ENCODE data around the gene SLIT1.

The SLIT1 gene

DNA sequence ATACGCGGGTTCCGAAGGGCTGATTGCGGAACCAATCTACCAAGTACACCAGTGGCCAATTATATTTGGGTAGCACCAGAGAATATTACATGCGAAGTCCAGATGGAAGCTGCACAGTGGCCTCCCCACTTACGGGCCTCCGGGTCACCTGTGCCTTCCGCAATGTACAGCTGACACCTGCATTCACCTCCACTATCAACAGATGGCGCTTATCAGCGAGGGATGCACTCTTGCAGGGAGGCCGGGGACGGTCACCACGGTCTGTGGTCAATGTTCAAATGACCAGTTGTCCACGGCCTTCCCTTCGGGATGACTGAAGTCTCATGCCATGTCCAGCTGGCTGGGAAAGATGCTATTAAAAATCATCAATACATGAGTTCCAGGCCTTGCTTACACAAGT lies 47.6 kb downstream of the SLIT1 start:
- no peak for DNase-seq

DNA sequence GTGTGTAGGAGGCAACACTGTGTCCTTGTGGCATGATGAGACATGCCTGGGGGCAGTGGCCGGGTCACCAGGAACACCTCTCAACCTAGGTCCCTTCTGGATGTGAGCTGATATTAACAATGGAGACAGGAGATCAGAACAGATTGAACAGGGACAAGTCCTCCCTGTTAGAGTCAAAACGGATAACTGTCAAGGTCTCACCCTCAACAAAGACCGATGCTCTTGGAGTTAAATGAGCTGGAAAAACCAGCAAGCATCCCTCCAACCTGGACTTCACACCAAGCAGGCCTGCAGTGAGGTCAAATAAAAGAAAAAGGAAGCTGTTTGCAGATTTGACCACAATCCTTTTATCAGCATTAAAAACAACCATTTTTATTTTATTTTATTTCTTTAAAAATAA lies 49.0 kb downstream of the SLIT1 start:
- DNase-seq: no peak

DNA sequence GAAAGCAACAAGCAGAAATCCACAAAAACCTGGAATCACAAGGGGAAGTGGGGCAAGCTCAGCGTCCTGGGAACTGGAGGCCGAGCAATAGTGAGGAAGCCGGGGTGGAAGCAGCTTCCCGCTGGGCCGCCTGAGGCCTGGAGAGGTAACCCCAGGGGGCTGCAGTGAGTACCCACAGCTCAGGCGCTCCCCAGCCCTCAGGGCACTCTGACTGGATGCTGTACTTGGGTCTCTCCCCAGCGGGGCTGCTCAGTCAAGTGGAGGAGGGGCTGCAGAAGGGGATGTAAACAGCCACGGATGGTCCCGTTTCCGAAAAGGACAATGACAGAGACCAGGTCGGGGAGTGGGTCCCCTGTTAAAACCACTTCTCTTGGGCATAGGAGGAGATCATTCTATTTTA lies 50.3 kb downstream of the SLIT1 start:
- no peak for DNase-seq

DNA sequence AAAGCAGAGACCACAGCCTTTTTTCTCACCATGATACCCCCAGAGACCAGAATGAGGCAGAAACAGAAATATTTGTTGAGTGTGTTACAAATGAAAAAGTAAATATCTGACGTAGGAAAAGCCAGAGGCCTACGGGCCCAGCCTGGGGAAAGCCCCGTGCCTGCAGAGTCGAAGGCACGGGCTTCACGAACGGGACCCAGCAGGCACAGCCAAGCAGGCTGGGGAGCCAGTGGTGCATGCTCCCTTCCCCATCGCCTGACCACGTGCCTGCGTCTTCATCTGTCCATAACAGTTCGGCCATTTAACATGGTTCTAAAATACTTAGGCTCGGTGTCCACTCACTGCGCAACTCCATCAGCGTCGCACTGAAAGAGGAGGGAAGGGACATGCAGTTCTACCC lies 50.8 kb downstream of the SLIT1 start:
- DNase-seq: no peak

DNA sequence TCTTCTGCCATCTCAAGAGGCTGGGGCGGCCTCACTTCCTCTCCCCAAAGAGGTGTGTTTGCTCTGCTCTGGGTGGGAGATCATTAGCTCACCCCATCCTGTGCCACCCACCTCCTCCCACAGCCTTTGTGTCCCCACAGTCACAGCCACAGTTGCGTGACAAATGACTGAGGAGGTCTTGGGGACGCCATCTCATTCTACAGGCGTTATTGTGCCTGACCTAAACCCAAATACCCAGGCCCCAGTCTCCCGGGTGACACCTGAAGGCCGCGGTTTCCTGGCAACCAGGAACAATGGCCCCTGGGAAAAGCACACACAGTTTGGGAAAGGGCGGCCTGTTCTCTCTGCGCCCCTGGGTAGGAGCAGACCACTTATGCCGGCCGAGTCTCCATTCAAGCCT lies 51.6 kb downstream of the SLIT1 start:
- DNase-seq: no peak

DNA sequence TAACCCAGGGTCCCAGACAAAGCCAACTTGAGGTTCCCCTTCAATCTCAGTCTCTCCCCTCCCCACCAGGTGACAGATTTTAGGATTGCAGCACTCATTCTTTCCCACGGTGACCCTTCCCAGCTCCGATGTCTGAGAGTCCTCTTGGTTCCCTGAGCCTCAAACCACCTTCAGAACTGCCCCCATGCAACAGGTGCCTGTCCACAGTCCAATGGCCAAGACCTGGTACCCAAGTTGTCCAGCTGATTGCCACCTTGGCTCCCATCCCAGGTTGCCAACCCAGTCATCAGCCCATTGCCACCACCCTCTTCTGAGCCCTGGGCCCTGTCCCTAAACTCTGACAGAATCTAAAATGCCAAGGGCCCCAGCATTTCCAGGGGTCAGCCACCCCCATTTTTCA lies 53.5 kb downstream of the SLIT1 start:
- DNase-seq: no peak

DNA sequence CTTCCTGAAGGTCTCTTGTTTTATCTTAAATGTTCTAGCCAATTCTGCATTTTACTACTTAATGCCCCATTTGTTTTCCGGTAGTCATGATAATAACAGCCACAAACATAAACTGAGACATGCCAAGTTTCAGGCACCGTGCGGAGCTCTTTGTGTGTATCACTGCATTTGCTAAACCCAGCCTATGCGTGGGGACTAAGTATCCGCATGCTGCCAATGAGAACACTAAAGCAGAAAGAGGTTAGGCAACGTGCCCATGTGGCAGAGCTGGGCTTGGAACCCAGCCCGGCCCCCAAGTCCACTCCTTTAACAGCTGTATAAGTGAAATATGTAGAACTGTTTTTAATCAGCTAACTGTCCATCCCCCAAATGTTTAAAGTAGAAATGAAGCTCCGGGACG lies 54.1 kb downstream of the SLIT1 start:
- no peak for DNase-seq

DNA sequence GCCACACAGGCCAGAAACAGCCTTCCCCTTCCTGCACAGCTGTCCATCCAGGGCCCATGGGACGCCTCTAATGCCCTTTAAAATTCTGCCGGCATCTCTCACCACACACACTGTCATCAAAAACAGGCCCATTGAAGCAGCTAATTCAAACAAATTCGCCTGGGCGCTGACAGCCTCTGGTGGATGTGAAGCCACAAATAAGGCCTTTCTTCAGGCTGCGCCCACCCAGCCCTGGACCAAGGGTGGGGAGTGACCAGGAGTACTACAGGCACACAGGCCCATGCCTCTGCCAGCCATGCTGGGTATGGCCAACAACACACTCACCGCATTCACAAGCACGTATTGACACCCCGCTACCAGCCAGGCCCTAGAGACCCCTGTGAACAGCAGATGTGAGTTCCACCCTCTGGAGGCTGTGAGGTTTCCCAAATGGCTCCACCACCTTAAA lies 54.6 kb downstream of the SLIT1 start:
- DNase-seq: no peak

DNA sequence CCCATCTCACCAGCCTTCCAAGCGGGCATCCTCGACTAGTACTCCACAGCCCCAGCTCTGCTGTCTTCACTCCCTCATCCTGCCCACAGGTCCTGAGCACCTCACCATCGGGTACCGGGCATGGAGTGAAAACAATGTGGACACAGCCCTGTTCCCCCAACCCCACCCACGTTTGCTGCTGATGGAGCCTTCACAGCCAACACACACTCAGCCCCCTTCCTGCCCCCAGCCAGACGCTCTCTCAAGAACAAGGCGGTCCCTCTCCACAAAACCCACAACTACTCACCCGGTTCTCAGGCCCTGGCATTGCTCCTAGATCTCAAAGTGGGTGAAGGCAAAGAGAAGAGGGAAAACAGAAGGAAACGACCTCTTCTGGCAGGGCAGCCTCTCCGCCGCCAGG lies 56.1 kb downstream of the SLIT1 start:
- DNase-seq: no peak

DNA sequence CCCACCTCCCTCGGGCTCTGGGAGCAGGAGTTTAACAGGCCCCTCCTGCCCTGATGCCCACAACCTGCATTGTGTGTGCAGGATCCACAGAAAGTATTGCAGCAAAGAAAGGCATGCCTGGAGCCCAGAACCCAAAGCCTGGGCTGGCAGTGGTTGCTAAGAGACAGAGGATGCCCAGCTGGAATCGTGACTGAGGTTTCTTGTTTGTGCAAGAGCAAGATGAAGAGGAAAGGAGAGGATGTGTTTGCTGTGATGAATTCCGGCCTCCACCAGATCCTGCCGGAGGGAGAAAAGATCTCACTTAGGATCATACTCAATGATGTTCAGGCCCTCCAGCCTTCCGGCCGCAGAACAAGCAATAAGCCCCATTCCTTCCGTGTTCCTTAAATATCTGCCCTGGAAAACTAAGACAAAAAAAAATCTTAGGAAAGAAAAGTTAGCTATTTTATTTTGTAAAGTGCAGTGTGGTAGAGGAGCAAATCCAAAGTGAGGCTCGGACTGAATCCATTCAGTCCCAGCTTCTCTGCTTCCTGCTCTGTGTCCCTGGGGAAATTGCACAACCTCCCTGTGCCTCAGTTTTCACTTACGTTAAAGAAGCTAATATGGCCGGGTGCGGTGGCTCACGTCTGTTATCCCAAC lies 57.1 kb downstream of the SLIT1 start:
- no peak for DNase-seq

DNA sequence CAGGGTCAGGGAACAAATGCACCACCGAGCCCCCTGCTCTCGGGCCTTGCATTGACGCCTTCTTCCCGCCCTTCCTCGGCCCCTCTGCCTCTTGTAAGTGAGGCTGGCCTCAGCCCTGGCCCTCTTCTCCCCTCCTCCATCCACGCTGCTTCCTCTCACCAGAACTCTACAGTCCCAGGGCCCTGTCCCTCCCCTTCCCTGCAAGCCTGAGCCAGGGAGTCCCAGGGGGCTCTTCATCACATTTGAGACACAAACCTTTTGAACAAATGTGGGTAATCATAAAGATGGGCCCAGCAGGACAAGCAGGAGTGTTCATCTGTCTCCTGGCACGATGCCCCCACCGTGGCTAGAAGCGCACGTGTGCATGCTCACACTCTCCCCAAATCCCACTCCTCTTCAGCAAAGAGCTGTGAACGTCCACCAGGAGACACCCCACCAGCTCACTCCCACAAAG lies 57.7 kb downstream of the SLIT1 start:
- DNase-seq: no peak

DNA sequence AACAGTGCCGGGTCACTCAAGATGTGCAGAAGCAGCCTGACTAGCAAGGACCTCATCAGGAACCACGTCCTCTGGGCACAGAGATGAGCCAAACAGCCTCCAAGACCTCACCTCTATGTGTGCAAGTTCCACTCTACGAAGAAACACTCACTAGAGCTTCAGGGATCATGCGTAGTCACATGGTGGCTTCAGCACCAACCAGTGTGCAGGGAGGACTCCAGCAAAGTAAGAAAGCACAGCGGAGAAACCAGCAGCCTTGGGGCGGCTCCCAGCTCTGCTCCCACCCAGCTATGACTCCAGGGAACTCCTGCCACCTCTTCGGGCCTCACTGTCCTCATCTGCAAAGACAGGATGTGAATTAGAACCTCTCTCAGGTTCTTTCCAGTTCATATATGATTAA lies 58.2 kb downstream of the SLIT1 start:
- DNase-seq: no peak

DNA sequence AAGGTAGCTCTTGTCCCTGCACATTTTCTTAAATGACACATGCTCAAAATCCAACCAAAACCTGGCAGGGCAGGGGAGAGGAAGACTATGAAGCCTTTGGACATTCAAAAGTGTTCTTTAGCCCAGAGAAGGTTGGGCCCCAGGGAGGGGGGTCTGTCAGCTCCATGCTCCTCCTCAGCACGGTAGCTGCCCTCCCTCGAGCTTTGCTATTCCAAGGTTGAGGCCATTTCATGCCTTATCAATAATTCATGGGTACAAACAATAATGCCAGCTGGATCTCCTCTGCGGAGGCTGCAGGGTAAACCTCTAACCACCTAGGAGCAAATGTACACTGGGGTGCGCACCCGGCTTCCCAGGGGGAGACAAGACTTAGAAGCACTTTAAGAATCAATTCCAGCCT lies 61.5 kb downstream of the SLIT1 start:
- DNase-seq: no peak

DNA sequence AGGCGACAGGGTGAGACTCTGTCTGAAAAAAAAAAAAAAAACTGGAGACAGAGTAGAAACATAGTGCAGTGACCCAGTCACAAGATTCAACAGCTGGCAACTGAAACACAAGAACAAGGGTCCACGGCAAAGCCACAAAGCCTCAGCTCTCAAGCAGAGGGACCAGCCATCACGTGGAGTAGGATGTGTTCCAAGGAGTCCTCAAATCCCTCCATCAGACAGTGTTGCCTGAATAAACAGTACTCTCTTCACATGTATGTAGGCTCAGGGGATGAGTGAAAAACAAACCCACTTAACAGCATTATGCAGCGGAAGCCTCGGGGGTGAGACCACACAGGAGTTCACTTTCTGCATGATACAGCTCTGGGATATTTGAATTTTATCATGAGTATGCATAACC lies 62.0 kb downstream of the SLIT1 start:
- DNase-seq: no peak

DNA sequence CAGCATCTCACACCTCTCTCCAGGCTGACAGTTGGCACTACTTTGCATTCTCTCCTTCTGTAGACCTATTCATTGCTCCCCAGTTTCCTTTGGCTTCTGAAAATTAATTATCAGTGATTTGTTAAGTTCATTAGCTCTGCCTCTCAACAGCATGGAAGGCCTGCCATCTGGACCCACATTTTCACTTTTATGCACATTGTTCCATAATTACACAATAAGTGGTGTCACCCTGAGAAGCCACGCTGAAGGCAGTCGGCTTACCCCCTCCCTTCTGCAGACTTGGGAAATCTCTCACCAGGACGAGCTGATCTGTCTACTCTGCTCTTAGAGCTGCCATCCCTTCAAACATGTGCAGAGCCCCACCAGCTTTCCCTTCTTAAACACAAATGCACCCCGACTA lies 64.7 kb downstream of the SLIT1 start:
- no peak for DNase-seq

DNA sequence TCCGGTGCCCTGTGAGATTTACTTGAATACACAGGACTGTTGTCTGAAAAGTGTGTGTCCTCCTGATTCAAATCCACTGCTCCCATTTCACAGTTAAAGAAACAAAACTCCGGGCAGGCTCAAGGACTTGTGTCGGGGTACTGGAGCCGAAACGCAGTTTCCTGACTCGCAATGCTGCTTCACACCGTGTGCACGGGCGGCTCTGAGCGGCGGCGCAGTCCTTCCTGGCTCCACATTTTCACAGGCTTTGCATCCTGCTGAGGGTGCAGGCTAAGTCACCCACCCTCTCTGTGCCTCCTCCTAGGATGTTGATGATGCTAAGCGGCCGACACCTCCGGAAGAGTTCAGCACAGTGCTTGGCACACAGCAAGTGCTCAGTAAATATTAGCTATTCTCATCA lies 65.4 kb downstream of the SLIT1 start:
- no peak for DNase-seq

DNA sequence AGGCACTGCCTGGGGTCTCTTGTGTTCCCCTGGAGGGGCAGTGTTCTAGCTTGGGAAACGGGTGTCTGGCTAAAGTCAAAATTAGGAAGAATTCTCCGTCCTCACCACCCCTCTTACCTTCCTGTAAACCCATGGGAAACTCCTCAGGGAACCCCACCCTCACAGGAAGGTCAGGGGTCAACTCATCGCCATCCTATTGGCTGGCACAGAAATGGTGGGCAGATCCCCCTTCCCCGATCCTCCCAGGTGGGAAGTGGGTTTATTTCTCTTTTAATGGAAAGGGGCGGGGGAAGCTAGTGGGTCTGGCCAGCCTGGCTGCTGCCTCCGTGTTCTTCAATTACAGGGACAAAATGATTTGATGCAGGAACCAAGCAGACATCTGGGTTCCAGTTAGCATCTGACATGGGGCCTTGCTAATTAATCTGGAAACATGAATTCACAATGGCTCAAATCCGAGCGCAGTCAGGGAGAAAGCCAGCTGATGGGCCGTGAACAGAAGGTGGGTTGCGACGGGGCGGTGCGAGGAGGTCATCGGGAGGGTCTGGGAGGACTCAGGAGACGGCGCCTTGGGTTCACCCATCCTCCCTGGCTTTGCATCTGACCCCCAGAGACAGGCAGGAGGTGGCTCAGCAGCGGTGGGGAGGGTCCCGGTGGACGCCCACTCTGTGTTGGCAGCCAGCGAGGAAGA lies 66.6 kb downstream of the SLIT1 start:
- no peak for DNase-seq

DNA sequence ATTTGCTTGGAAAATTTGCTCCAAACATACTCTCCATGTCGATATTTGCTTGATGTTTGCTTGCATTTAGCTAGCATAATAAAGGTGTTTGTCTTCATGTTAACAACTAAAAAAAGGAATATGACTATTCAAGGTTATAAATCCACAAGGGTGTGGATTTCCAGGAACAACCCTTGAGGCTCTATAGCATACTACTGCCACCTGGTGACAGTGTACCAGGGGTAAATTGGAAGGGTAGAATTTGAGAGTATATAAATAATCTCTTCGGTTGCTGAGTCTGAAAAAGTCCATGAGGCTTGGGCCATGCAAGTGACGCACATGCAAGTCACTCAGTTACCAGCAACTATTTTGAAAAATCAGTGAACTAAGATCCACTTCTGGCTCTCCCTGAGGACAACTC lies 68.4 kb downstream of the SLIT1 start:
- DNase-seq: no peak

DNA sequence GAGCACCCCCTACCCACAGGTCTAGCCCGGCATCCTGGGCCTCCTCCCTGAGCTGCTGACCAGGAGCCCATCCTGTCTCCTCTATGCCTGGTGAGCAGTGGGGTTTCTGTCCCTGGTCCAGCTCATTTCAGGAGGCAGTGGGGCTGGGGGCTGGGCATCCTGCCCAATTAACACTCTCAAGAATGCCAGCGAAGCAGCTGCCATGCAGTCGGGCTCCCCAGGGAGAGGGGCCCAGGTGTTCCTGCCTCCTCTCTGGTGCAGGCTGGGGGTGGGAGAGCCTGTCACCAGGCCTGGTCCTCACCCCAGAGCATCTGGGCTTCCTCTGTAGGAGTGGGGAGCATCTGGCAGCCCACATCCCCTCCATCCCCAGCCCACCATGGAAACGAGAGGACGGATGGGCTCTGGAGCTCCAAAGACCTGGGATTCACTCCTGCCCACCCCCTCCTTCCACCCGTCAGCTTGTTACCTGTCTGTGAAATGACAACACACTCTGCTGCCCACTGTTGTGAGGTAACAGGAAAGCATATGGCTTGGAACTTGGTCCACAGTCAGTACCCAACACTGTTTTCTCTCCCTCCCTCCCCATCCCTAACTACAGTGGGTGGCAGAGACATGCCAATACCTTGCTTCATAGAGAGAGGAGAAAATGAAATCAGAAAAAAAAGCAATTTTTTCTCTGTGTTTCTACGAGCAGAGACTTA lies 69.1 kb downstream of the SLIT1 start:
- no peak for DNase-seq

DNA sequence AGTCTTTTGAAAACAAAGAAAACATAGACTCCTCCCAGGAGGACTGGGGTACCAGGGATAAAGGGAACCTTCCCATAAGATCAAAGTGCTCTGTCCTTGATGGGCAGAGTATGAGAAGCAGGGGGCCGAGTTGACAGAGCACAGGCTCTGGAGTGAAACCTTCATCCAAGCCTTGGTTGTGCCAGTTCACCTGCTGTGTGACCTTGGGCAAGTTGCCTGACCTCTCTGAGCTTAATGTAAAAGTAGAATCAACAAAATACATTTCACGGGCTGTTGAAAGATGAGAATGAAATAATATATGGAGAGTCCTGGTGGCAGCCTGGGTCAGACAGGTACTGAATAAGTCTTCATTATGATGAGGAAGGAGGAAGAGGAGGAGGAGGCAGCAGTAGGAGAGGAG lies 69.9 kb downstream of the SLIT1 start:
- DNase-seq: no peak

DNA sequence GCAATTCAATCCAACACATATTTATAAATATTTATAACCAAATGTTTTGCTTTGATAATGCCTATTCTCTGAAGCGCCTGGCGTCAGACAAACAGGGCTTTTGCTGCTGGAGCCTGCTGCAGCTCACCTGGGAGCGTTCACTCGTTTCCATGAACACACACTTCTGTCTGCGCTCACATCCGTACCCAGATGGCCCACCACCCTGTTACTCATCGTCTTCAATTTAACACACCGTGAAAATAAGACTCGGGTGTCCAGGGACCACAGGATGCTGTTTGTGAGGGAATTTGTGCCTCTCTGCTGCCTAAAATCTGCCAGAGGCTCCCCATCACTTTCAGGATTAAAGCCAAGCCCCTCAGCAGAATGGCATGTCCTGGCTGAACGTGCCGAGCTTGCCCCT lies 74.1 kb downstream of the SLIT1 start:
- no peak for DNase-seq

DNA sequence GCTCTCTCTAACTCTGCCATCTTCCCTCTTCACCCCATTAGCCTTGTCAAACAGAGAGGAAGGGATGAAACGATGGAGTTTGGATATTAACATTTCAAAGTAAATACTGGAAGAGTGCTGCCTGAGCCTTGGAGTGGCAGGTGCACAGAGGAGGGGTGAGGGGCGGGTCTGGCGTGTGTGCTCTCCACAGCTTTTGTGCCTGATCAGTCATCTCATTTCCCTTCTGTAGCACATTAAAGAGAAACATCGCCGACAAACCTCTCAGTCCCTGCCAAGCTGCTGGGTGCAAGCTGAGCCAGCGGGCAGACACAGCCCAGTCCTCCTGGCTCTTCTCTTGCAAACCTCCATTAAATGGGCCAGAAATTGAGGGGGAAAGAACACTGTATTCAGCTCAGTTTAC lies 76.2 kb downstream of the SLIT1 start:
- no peak for DNase-seq

DNA sequence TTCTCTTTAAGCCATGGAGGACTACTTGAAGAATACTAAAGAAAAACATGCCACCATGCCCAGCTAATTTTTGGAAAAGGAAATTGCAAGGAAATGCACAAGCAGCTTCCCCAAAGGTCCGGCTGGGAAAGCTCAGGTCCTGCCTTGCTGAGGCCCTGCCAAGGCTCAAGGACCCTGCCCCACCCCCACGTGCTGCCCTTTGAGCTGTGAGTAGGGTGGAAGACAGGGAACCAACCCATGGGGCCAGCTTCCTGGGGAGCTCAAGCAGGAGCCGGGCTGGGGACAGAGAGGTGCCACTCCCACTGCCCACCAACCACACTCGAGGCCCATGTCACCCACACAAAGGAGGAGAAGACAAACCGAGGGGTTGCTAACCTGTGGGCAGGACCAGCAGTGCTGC lies 78.2 kb downstream of the SLIT1 start:
- DNase-seq: no peak

DNA sequence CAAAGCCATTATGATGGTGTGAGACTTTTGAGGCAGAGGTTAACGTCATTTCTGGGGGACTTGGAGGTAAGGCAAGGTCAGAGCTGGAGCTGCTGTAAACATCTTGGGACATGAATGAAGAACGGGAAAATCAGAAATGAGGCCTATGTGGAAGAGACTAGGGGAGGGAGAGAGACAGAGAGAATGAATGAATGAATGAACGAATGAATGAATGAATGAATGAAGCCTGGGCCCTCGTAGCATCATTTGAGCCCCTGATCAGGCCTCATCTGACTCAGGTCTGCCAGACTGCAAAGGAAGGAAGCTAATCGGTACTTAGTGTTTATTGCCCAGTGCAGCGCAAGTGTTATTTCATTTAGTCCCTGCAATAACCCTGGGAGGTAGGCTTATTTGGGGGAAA lies 79.6 kb downstream of the SLIT1 start:
- DNase-seq: no peak

All from stimulated activated CD4-positive, alpha-beta T cell treated with anti-CD3 and anti-CD28 coated beads, Interleukin-2, amount 100 ng/mL, for 48 hours (primary cell).